ENCODE results near the gene GLA.

GLA gene

GRCh38 chrX:101417981-101418841 lies 10.5 kb upstream of the GLA start:
- H3K27ac ChIP-seq (ENCODE audit: low read depth, low read length): no peak overlapping the region
- H3K9me3 ChIP-seq (ENCODE audit: insufficient read depth, low read length): no peaks in the 10 kb centered on the region
- H3K4me3 ChIP-seq (ENCODE audit: insufficient read depth, low read length, poor library complexity, severe bottlenecking): no peak overlapping the region
- no peak overlapping the region for H3K9ac ChIP-seq (ENCODE audit: low read length)
- no peaks in the 10 kb centered on the region for H3K79me2 ChIP-seq (ENCODE audit: insufficient read depth, low read length)
- no peaks in the 10 kb centered on the region for H3K27me3 ChIP-seq (ENCODE audit: low read length)
- no peaks in the 10 kb centered on the region; the same call in 1 of the 2 replicates for H3F3A ChIP-seq (ENCODE audit: insufficient read depth)
- H3K4me2 ChIP-seq (ENCODE audit: low read depth, low read length, poor library complexity, severe bottlenecking): no peak overlapping the region
- TF ChIP-seq, protein P1, sequence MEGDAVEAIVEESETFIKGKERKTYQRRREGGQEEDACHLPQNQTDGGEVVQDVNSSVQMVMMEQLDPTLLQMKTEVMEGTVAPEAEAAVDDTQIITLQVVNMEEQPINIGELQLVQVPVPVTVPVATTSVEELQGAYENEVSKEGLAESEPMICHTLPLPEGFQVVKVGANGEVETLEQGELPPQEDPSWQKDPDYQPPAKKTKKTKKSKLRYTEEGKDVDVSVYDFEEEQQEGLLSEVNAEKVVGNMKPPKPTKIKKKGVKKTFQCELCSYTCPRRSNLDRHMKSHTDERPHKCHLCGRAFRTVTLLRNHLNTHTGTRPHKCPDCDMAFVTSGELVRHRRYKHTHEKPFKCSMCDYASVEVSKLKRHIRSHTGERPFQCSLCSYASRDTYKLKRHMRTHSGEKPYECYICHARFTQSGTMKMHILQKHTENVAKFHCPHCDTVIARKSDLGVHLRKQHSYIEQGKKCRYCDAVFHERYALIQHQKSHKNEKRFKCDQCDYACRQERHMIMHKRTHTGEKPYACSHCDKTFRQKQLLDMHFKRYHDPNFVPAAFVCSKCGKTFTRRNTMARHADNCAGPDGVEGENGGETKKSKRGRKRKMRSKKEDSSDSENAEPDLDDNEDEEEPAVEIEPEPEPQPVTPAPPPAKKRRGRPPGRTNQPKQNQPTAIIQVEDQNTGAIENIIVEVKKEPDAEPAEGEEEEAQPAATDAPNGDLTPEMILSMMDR (IDR thresholded peaks at IDR 0.05; ENCODE audit: insufficient read depth, low read length, poor library complexity, severe bottlenecking): no peak
- no peaks in the 10 kb centered on the region for H3K36me3 ChIP-seq (ENCODE audit: low read length)
- no peaks in the 10 kb centered on the region for H3K9me2 ChIP-seq (replicated peaks; ENCODE audit: insufficient read depth, low read length)
- no peaks in the 10 kb centered on the region for H4K20me1 ChIP-seq (ENCODE audit: low read depth, low read length)
- H2AFZ ChIP-seq (ENCODE audit: low read depth, low read length, severe bottlenecking): no peak overlapping the region

- no peak overlapping the region for H2AFZ ChIP-seq (ENCODE audit: low read depth, low read length, severe bottlenecking)
- H3F3A ChIP-seq (ENCODE audit: insufficient read depth): no peaks in the 10 kb centered on the region; the same call in 1 of the 2 replicates
- H4K20me1 ChIP-seq (ENCODE audit: low read depth, low read length): no peaks in the 10 kb centered on the region
- no peak overlapping the region for H3K4me2 ChIP-seq (ENCODE audit: low read depth, low read length, poor library complexity, severe bottlenecking)
- H3K79me2 ChIP-seq (ENCODE audit: insufficient read depth, low read length): peaks cover 4% of the 10 kb centered on the region; the same call in 1 of the 2 replicates
- H3K9ac ChIP-seq (ENCODE audit: low read length): no peak overlapping the region
- no peaks in the 10 kb centered on the region for H3K9me2 ChIP-seq (replicated peaks; ENCODE audit: insufficient read depth, low read length)
- H3K4me3 ChIP-seq (ENCODE audit: insufficient read depth, low read length, poor library complexity, severe bottlenecking): no peak overlapping the region
- no peaks in the 10 kb centered on the region for H3K9me3 ChIP-seq (ENCODE audit: insufficient read depth, low read length)
- no peak for TF ChIP-seq EZH2phosphoT487 (conservative IDR thresholded peaks at IDR 0.05; ENCODE audit: low read length)
- TF ChIP-seq, protein P1 (IDR thresholded peaks at IDR 0.05; ENCODE audit: insufficient read depth, low read length, poor library complexity, severe bottlenecking): no peak
- no peaks in the 10 kb centered on the region for H3K27me3 ChIP-seq (ENCODE audit: low read length)
- H3K36me3 ChIP-seq (ENCODE audit: low read length): no peaks in the 10 kb centered on the region
- no peak overlapping the region for H3K27ac ChIP-seq (ENCODE audit: low read depth, low read length)
Measured at GRCh38 chrX:101417190-101417589, 9.5 kb upstream of the GLA start.

DNA sequence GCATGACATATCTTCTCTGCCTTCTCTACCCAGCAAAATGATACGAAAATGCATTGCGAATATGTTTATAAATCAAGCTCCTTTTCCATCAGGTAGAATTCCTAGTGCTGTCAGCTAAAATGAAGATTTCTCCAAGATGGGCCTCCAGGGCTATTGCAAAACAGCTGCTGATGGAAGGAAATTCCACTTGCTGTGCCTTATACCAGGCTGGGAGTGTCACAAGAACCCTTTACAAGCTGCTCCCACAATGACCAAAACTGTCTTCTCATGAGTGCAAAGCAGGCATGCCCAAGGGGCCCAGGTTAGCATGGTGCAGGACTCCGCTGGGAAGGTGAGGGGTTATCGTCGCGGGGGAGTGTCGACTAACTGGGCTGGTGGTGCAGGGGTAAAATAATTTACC lies 9.0 kb upstream of the GLA start:
- Histone ChIP-seq H2AFZ (ENCODE audit: low read depth, low read length, severe bottlenecking) (no peak overlapping the region), H4K20me1 (ENCODE audit: low read depth, low read length) (no peaks in the 10 kb centered on the region), H3K27me3 (ENCODE audit: low read length) (no peaks in the 10 kb centered on the region), H3K27ac (ENCODE audit: low read depth, low read length) (no peak overlapping the region), H3K9ac (ENCODE audit: low read length) (no peak overlapping the region), H3K4me3 (ENCODE audit: insufficient read depth, low read length, poor library complexity, severe bottlenecking) (no peak overlapping the region), H3K9me2 (replicated peaks; ENCODE audit: insufficient read depth, low read length) (no peaks in the 10 kb centered on the region), H3K79me2 (ENCODE audit: insufficient read depth, low read length) (peaks cover 9% of the 10 kb centered on the region), H3F3A (ENCODE audit: insufficient read depth) (no peaks in the 10 kb centered on the region; the same call in 1 of the 2 replicates), H3K4me2 (ENCODE audit: low read depth, low read length, poor library complexity, severe bottlenecking) (no peak overlapping the region), H3K9me3 (ENCODE audit: insufficient read depth, low read length) (no peaks in the 10 kb centered on the region), H3K36me3 (ENCODE audit: low read length) (no peaks in the 10 kb centered on the region)
- TF ChIP-seq EZH2phosphoT487 (conservative IDR thresholded peaks at IDR 0.05; ENCODE audit: low read length): no peak
- TF ChIP-seq, protein P1 (IDR thresholded peaks at IDR 0.05; ENCODE audit: insufficient read depth, low read length, poor library complexity, severe bottlenecking): no peak

Data from SU-DHL-6 (cell line).